Left lung (tissue), 10 donors: ENCODE results near the gene CCDC73. TPM values are rescaled to one million over a fixed set of nuclear protein-coding genes. Genes with fewer than 3 reads are reported as not detected.

Source experiments
- ATAC-seq: fragments of 200-7000 bp; cut with Tn5 transposase; one replicate; pipeline ENCODE4 v1.9.1; 2020; ENCODE audit warnings: moderate library complexity
- DNase-seq, 4 donors: peaks; one replicate each; pipeline ENCODE4 v3.0.0-alpha.2; 2013 to 2020
- H3K27ac ChIP-seq, 2 donors: fragments of 200-600 bp; sonication (generic) in 1 of 2; one replicate each; pipeline versions ENCODE4 v1.5.0 to v1.8.0; 2020 to 2021
- H3K27me3 ChIP-seq, 2 donors: fragments of 200-600 bp; sonication (generic) in 1 of 2; one replicate each; pipeline versions ENCODE4 v1.5.0 to v1.8.0; 2020 to 2021
- H3K36me3 ChIP-seq, 2 donors: fragments of 200-600 bp; sonication (generic) in 1 of 2; one replicate each; pipeline versions ENCODE4 v1.5.0 to v1.8.0; 2020 to 2021
- H3K4me1 ChIP-seq, 2 donors: fragments of 200-600 bp; one replicate each; pipeline ENCODE4 v1.8.0; 2021
- H3K4me3 ChIP-seq, 2 donors: fragments of 200-600 bp; sonication (generic) in 1 of 2; one replicate each; pipeline versions ENCODE4 v1.5.0 to v1.8.0; 2020 to 2021; ENCODE audit warnings: mild to moderate bottlenecking in 1 of 2
- H3K9me3 ChIP-seq, 2 donors: fragments of 200-600 bp; sonication (generic) in 1 of 2; one replicate each; pipeline versions ENCODE4 v1.5.0 to v1.8.0; 2020 to 2021
- CTCF ChIP-seq, 2 donors: fragments of 200-600 bp; sonication (generic) in 1 of 2; IDR thresholded peaks; one replicate each; pipeline versions ENCODE4 v1.5.0 to v1.8.0; 2021; ENCODE audit warnings: antibody characterized with exemption in 2 of 2
- intact Hi-C, 2 donors: fragments of 100-400 bp; cut with DNase I; formaldehyde crosslinking; loops; one replicate each; pipeline versions ENCODE4 v1.11.2 to v1.14.2; 2022
- polyA plus RNA-seq, 6 donors: library from polyadenylated mRNA; unstranded; fragments of 120-200 nt; gene quantifications; one replicate each; pipeline ENCODE4 v1.2.1, GENCODE V29; 2013; ENCODE audit not compliant: insufficient read length in 6 of 6
- total RNA-seq, 2 donors: library from RNA; stranded (reverse); fragmentation: NEBNext Ultra II Directional; extraction: Animal tissue kit (Norgen Biotek cat#: 25700); gene quantifications; one replicate each; pipeline ENCODE4 v1.2.1, GENCODE V29; 2021
- donor health status: DM: no; HTN: yes; CAD: no.
- donor health status: DM: no; HTN: no; CAD: no.

Gene CCDC73
- total and polyA plus RNA-seq, 8 donors, result 0.08 to 0.57 (median 0.11) TPM; not detected in 1

GRCh38 chr11:32576456-32576855, 218.0 kb downstream of the CCDC73 start:
- no peaks in the 10 kb centered on the region for H3K36me3 ChIP-seq
- ATAC-seq (no peak), DNase-seq (no peak)
- H3K27ac ChIP-seq, result no peak overlapping the region
- peaks cover 0 to 17% of the 10 kb centered on the region in 2 donors for H3K27me3 ChIP-seq
- H3K9me3 ChIP-seq, result no peaks in the 10 kb centered on the region
- H3K4me3 ChIP-seq, result no peak overlapping the region
- H3K4me1 ChIP-seq, result no peaks in the 10 kb centered on the region
- no peak for TF ChIP-seq CTCF (IDR thresholded peaks at IDR 0.05)
- intact Hi-C loops, result no loop called here

GRCh38 chr11:32575070-32575469, 219.4 kb downstream of the CCDC73 start:
- no peak for ATAC-seq
- Histone ChIP-seq H3K9me3 (no peaks in the 10 kb centered on the region), H3K27ac (no peak overlapping the region), H3K4me1 (no peaks in the 10 kb centered on the region), H3K4me3 (no peak overlapping the region), H3K27me3 (peaks cover 0 to 25% of the 10 kb centered on the region in 2 donors), H3K36me3 (no peaks in the 10 kb centered on the region)
- DNase-seq, result no peak
- intact Hi-C loops, result no loop called here
- TF ChIP-seq CTCF (IDR thresholded peaks at IDR 0.05), result no peak

GRCh38 chr11:32574421-32574820, 220.0 kb downstream of the CCDC73 start:
- DNase-seq (no peak), ATAC-seq (no peak)
- Histone ChIP-seq H3K27me3 (peaks cover 0 to 20% of the 10 kb centered on the region in 2 donors), H3K36me3 (no peaks in the 10 kb centered on the region), H3K4me3 (no peak overlapping the region), H3K27ac (no peak overlapping the region), H3K9me3 (no peaks in the 10 kb centered on the region), H3K4me1 (no peaks in the 10 kb centered on the region)
- TF ChIP-seq CTCF (IDR thresholded peaks at IDR 0.05), result no peak
- intact Hi-C loops, result no loop called here

GRCh38 chr11:32573228-32573627, 221.2 kb downstream of the CCDC73 start:
- intact Hi-C loops, result no loop called here
- TF ChIP-seq CTCF (IDR thresholded peaks at IDR 0.05), result no peak
- Histone ChIP-seq H3K27ac (no peak overlapping the region), H3K4me1 (no peaks in the 10 kb centered on the region), H3K27me3 (peaks cover 0 to 20% of the 10 kb centered on the region in 2 donors), H3K4me3 (no peak overlapping the region), H3K36me3 (no peaks in the 10 kb centered on the region), H3K9me3 (no peaks in the 10 kb centered on the region)
- ATAC-seq (no peak), DNase-seq (no peak)

GRCh38 chr11:32571039-32571438, 223.4 kb downstream of the CCDC73 start:
- Histone ChIP-seq H3K9me3 (no peaks in the 10 kb centered on the region), H3K36me3 (no peaks in the 10 kb centered on the region), H3K4me1 (no peaks in the 10 kb centered on the region), H3K27ac (no peak overlapping the region), H3K27me3 (peaks cover 0 to 16% of the 10 kb centered on the region in 2 donors), H3K4me3 (no peak overlapping the region)
- ATAC-seq (no peak), DNase-seq (no peak)
- intact Hi-C loops, result no loop called here
- no peak for TF ChIP-seq CTCF (IDR thresholded peaks at IDR 0.05)
